ENCODE results near the gene MPND. TPM values are rescaled to one million over a fixed set of nuclear protein-coding genes. Genes with fewer than 3 reads are reported as not detected.

MPND gene
- total RNA-seq, 2 donors from 2014 or later, result 6.2 to 7.3 TPM

- TF ChIP-seq CTCF (IDR thresholded peaks at IDR 0.05), result no peak
- no peak overlapping the region for H3K4me3 ChIP-seq
- no peaks in the 10 kb centered on the region for H3K9me3 ChIP-seq
- H3K27me3 ChIP-seq, result no peaks in the 10 kb centered on the region
- no peak for DNase-seq (ENCODE audit: low spot score)
- no peak overlapping the region for H3K27ac ChIP-seq
- H3K36me3 ChIP-seq, result no peaks in the 10 kb centered on the region
- peaks cover 0 to 7% of the 10 kb centered on the region in 2 donors for H3K4me1 ChIP-seq
Observed at GRCh38 chr19:4300589-4300988, 42.8 kb upstream of the MPND start.

GRCh38 chr19:4301590-4302242 is 41.6 kb upstream of the MPND start:
- Histone ChIP-seq H3K27ac (no peak overlapping the region), H3K27me3 (no peaks in the 10 kb centered on the region), H3K9me3 (no peaks in the 10 kb centered on the region), H3K4me3 (no peak overlapping the region), H3K36me3 (no peaks in the 10 kb centered on the region), H3K4me1 (peaks cover 0 to 7% of the 10 kb centered on the region in 2 donors)
- DNase-seq (ENCODE audit: low spot score), result no peak
- TF ChIP-seq CTCF (IDR thresholded peaks at IDR 0.05), result no peak

GRCh38 chr19:4302243-4302640 is 41.1 kb upstream of the MPND start, which contains the start of gene TMIGD2:
TSS of gene TMIGD2 (minus strand) at chr19:4302389. CDS start at chr19:4302385, 4 bp downstream.
- H3K27ac ChIP-seq, result no peak within 1 kb of the TSS
- no peak for DNase-seq (ENCODE audit: low spot score)
- H3K36me3 ChIP-seq, result no peaks in the 10 kb centered on the region
- no peak within 1 kb of the TSS for H3K4me3 ChIP-seq
- H3K27me3 ChIP-seq, result no peaks in the 10 kb centered on the region
- TF ChIP-seq CTCF (IDR thresholded peaks at IDR 0.05), result no peak
- no peaks in the 10 kb centered on the region for H3K9me3 ChIP-seq
- H3K4me1 ChIP-seq, result peaks cover 0 to 7% of the 10 kb centered on the region in 2 donors

GRCh38 chr19:4303819-4304537 is 39.4 kb upstream of the MPND start:
- DNase-seq (ENCODE audit: low spot score), result no peak
- no peak for TF ChIP-seq CTCF (IDR thresholded peaks at IDR 0.05)
- Histone ChIP-seq H3K27ac (no peak overlapping the region), H3K27me3 (no peaks in the 10 kb centered on the region), H3K9me3 (no peaks in the 10 kb centered on the region), H3K36me3 (no peaks in the 10 kb centered on the region), H3K4me3 (peak overlapping the region in 1 of 2 donors; percentile 29), H3K4me1 (peaks cover 0 to 7% of the 10 kb centered on the region in 2 donors)

GRCh38 chr19:4304538-4305256 is 38.7 kb upstream of the MPND start, which contains the start of gene FSD1:
TSS of gene FSD1 (plus strand) at chr19:4304598. CDS start at chr19:4304747, 149 bp downstream.
- no peaks in the 10 kb centered on the region for H3K27me3 ChIP-seq
- no peak for TF ChIP-seq CTCF (IDR thresholded peaks at IDR 0.05)
- H3K27ac ChIP-seq, result no peak within 1 kb of the TSS
- peaks cover 0 to 7% of the 10 kb centered on the region in 2 donors for H3K4me1 ChIP-seq
- peak within 1 kb of the TSS in 1 of 2 donors; percentile 29 for H3K4me3 ChIP-seq
- no peaks in the 10 kb centered on the region for H3K36me3 ChIP-seq
- DNase-seq (ENCODE audit: low spot score), result no peak
- no peaks in the 10 kb centered on the region for H3K9me3 ChIP-seq

All from right atrium auricular region (tissue), 2 donors.